Spinal cord (tissue), 10 donors: ENCODE results near the gene SLC35B3. TPM values are rescaled to one million over a fixed set of nuclear protein-coding genes. Genes with fewer than 3 reads are reported as not detected.
A peak's percentile ranks its signal among the peaks of the same experiment; 100 is the strongest.

ENCODE experiments used
- DNase-seq, 6 donors: peaks; one replicate each; pipeline versions ENCODE4 v3.0.0 to v3.0.0-alpha.2; 2013 to 2015; ENCODE audit warnings: low spot score in 6 of 6, low read depth in 4 of 6
- H3K27ac ChIP-seq: one replicate; pipeline ENCODE4 v1.5.1; 2013; ENCODE audit warnings: low read depth, low read length, control low read depth
- H3K27me3 ChIP-seq: one replicate; pipeline ENCODE4 v1.6.1; 2013; ENCODE audit warnings: low read length; ENCODE audit not compliant: control insufficient read depth, insufficient read depth
- H3K36me3 ChIP-seq: one replicate; pipeline ENCODE4 v1.6.1; 2013; ENCODE audit warnings: low read length; ENCODE audit not compliant: control insufficient read depth, insufficient read depth
- H3K4me1 ChIP-seq: one replicate; pipeline ENCODE4 v1.6.1; 2013; ENCODE audit warnings: low read length; ENCODE audit not compliant: control insufficient read depth, insufficient read depth
- H3K4me3 ChIP-seq: one replicate; pipeline ENCODE4 v1.5.1; 2013; ENCODE audit warnings: low read depth, low read length, control low read depth
- H3K9me3 ChIP-seq: one replicate; pipeline ENCODE4 v1.6.1; 2013; ENCODE audit warnings: low read length; ENCODE audit not compliant: control insufficient read depth, insufficient read depth
- WGBS: methylation state at CpG from one replicate; pipeline ENCODE4 v1.1.5; 2013; ENCODE audit warnings: missing lambda C conversion rate; ENCODE audit not compliant: insufficient coverage; 5-methylcytosine and 5-hydroxymethylcytosine counted together
- long read RNA-seq, 4 donors: transcript quantifications; one replicate each; lab custom pipeline, GENCODE V29; 2026
- polyA plus RNA-seq, 2 donors: library from polyadenylated mRNA; unstranded; fragments of 120-200 nt; gene quantifications; one replicate each; pipeline ENCODE4 v1.2.1, GENCODE V29; 2013; ENCODE audit not compliant: insufficient read length in 2 of 2
- total RNA-seq, 2 donors: library from RNA; depleted of rRNA in 1 of 2; stranded (reverse); fragments of 120-200 nt in 1 of 2; fragments of >200 nt in 1 of 2; gene quantifications; one replicate each; pipeline versions ENCODE4 v1.2.3 to v1.2.4, GENCODE V29; 2013 to 2014
- donor health status: healthy.

SLC35B3 gene
- total RNA-seq (10 to 100 TPM; 13.9 to 18.6 TPM), polyA plus RNA-seq (10 to 100 TPM; 20.9 to 21.9 TPM)
- long read RNA-seq, donor 1, result 0 reads
- long read RNA-seq, donor 2, partial matches to known transcripts, result 0 of 1 reads
- long read RNA-seq, donor 2, other reads (novel, unspliced or antisense), result 0 of 1 reads
- long read RNA-seq, donor 3, result 0 reads
- long read RNA-seq, donor 4, partial matches to known transcripts, result 11 of 11 reads
- long read RNA-seq, donor 4, other reads (novel, unspliced or antisense), result 0 of 11 reads

- WGBS, result under 1% methylated on average over 57 of the region's 62 CpGs
- Histone ChIP-seq H3K36me3 (no peaks in the 10 kb centered on the region), H3K27me3 (no peaks in the 10 kb centered on the region), H3K4me1 (peaks cover 3% of the 10 kb centered on the region), H3K9me3 (no peaks in the 10 kb centered on the region), H3K4me3 (peak within 1 kb of the TSS; percentile 95), H3K27ac (peak within 1 kb of the TSS; percentile 88)
- DNase-seq, result peak; percentile 84 to 99 (median 94)
Observed at GRCh38 chr6:8435093-8435844, at the start of gene SLC35B3. Gene SLC35B3 (minus strand): TSS chr6:8435545.

- no peak for DNase-seq
- no peaks in the 10 kb centered on the region for H3K36me3 ChIP-seq
- no peak overlapping the region for H3K4me3 ChIP-seq
- H3K9me3 ChIP-seq, result no peaks in the 10 kb centered on the region
- no CpG with 5 or more reads among the region's 1 CpG for WGBS
- no peaks in the 10 kb centered on the region for H3K27me3 ChIP-seq
- no peaks in the 10 kb centered on the region for H3K4me1 ChIP-seq
- H3K27ac ChIP-seq, result no peak overlapping the region
Observed at GRCh38 chr6:8483650-8484049, 48.3 kb upstream of the SLC35B3 start.

- DNase-seq, result no peak
- WGBS, result no CpG with 5 or more reads among the region's 2 CpGs
- Histone ChIP-seq H3K27ac (no peak overlapping the region), H3K27me3 (no peaks in the 10 kb centered on the region), H3K9me3 (no peaks in the 10 kb centered on the region), H3K36me3 (no peaks in the 10 kb centered on the region), H3K4me3 (no peak overlapping the region), H3K4me1 (no peaks in the 10 kb centered on the region)
Observed at GRCh38 chr6:8481727-8482126, 46.4 kb upstream of the SLC35B3 start.

GRCh38 chr6:8478418-8478817 is 43.1 kb upstream of the SLC35B3 start:
- no peaks in the 10 kb centered on the region for H3K27me3 ChIP-seq
- no peak for DNase-seq
- no peaks in the 10 kb centered on the region for H3K4me1 ChIP-seq
- H3K27ac ChIP-seq, result no peak overlapping the region
- no peaks in the 10 kb centered on the region for H3K9me3 ChIP-seq
- no CpG with 5 or more reads among the region's 1 CpG for WGBS
- H3K36me3 ChIP-seq, result no peaks in the 10 kb centered on the region
- no peak overlapping the region for H3K4me3 ChIP-seq

DNA sequence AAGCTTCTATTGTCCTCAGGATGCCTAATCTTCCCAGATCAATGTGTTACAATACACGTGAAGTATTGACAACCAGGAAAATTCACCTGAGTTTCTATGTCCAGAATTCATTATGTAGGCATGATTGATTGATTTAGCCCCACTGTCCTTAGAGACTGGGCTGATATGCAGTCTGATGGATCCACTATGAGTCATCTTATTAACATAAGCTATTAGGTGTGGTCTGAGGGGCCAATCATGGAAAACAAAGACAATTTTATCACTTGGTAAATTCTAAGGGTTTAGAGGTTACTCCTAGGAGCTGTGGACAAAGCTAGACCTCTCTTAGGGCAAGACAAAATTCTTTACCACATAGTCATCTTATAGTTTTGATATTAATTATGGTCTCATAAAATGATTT is 41.3 kb upstream of the SLC35B3 start:
- Histone ChIP-seq H3K4me3 (no peak overlapping the region), H3K27me3 (no peaks in the 10 kb centered on the region), H3K4me1 (no peaks in the 10 kb centered on the region), H3K36me3 (no peaks in the 10 kb centered on the region), H3K27ac (no peak overlapping the region), H3K9me3 (no peaks in the 10 kb centered on the region)
- DNase-seq, result no peak
- no CpG with 5 or more reads among the region's 1 CpG for WGBS

- Histone ChIP-seq H3K27ac (no peak overlapping the region), H3K4me1 (no peaks in the 10 kb centered on the region), H3K9me3 (no peaks in the 10 kb centered on the region), H3K4me3 (no peak overlapping the region), H3K36me3 (no peaks in the 10 kb centered on the region), H3K27me3 (no peaks in the 10 kb centered on the region)
- WGBS, result 80% methylated on average over 1 of the region's 6 CpGs
- DNase-seq, result peak in 1 of 6 donors; percentile 62
Observed at GRCh38 chr6:8468552-8469356, 33.4 kb upstream of the SLC35B3 start.

- no peaks in the 10 kb centered on the region for H3K4me1 ChIP-seq
Observed at GRCh38 chr6:8462694-8463093, 27.3 kb upstream of the SLC35B3 start.

DNA sequence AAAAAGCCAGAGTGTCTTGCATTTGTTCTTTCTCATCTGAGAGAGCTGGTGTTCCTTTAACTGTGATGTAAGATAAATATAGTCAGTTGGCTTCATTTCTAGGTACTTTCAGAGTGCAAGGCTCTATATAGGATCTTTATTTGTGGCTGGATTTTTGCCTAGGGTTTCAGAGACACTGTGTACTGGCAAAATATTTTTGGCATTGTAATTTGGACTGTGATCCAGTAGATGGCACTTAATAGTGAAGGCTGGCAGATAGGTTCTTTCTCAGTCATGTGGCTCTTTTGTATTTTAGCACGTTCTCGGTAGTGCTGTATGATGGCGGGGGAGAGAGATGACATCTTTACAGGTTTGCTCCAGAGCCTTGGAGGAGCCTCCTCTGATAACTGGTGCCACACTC is 26.8 kb upstream of the SLC35B3 start:
- no peak for DNase-seq
- WGBS, result 96% methylated on average over 3 of the region's 3 CpGs
- no peak overlapping the region for H3K27ac ChIP-seq
- no peaks in the 10 kb centered on the region for H3K27me3 ChIP-seq
- H3K9me3 ChIP-seq, result peaks cover 2% of the 10 kb centered on the region
- no peaks in the 10 kb centered on the region for H3K4me1 ChIP-seq
- no peak overlapping the region for H3K4me3 ChIP-seq
- no peaks in the 10 kb centered on the region for H3K36me3 ChIP-seq

More at GRCh38 chr6:8462694-8463093, 27.3 kb upstream of the SLC35B3 start:
- H3K27ac ChIP-seq, result no peak overlapping the region
- no peak for DNase-seq
- H3K36me3 ChIP-seq, result no peaks in the 10 kb centered on the region
- H3K27me3 ChIP-seq, result no peaks in the 10 kb centered on the region
- no CpG with 5 or more reads among the region's 1 CpG for WGBS
- H3K9me3 ChIP-seq, result peaks cover 1% of the 10 kb centered on the region
- H3K4me3 ChIP-seq, result no peak overlapping the region

GRCh38 chr6:8446391-8446790 is 11.0 kb upstream of the SLC35B3 start:
- Histone ChIP-seq H3K4me1 (no peaks in the 10 kb centered on the region), H3K27me3 (no peaks in the 10 kb centered on the region), H3K36me3 (no peaks in the 10 kb centered on the region), H3K9me3 (no peaks in the 10 kb centered on the region), H3K27ac (no peak overlapping the region), H3K4me3 (no peak overlapping the region)
- WGBS, result 67% methylated on average over 2 of the region's 2 CpGs
- no peak for DNase-seq
